Progenitor cell of endocrine pancreas (in vitro differentiated cells): Measurements from ENCODE around the gene RGSL1. TPM values are rescaled to one million over a fixed set of nuclear protein-coding genes. Genes with fewer than 3 reads are reported as not detected.

Source experiments
- DNase-seq: peaks from one replicate; pipeline ENCODE4 v3.0.0; 2021; ENCODE audit warnings: low spot score; ENCODE audit not compliant: unreplicated experiment
- H3K27ac Mint-ChIP-seq: 2 replicates; pipeline ENCODE4 v1.8.0; 2021; ENCODE audit warnings: mild to moderate bottlenecking, moderate library complexity, mixed read lengths
- H3K27me3 Mint-ChIP-seq: 2 replicates; pipeline ENCODE4 v1.8.0; 2021; ENCODE audit warnings: mixed read lengths
- H3K36me3 Mint-ChIP-seq: 2 replicates; pipeline ENCODE4 v1.8.0; 2022; ENCODE audit warnings: mixed read lengths; ENCODE audit not compliant: insufficient read depth
- H3K4me1 Mint-ChIP-seq: 2 replicates; pipeline ENCODE4 v1.8.0; 2021; ENCODE audit warnings: low read depth, mixed read lengths
- H3K4me3 Mint-ChIP-seq: 2 replicates; pipeline ENCODE4 v1.8.0; 2021; ENCODE audit warnings: low read depth, mild to moderate bottlenecking, moderate library complexity, mixed read lengths
- H3K9me3 Mint-ChIP-seq: 2 replicates; pipeline ENCODE4 v1.8.0; 2021; ENCODE audit warnings: low read depth, mixed read lengths
- CTCF ChIP-seq: fragments of 200-600 bp; sonication (generic); IDR thresholded peaks from one replicate; pipeline ENCODE4 v1.5.0; 2021; ENCODE audit warnings: antibody characterized with exemption, mild to moderate bottlenecking; ENCODE audit not compliant: unreplicated experiment
- total RNA-seq: library from RNA; stranded (reverse); gene quantifications from 2 replicates; pipeline ENCODE4 v1.2.1, GENCODE V29; 2021

RGSL1 gene
- total RNA-seq, 1 donor from 2014 or later: not detected

- no peak for TF ChIP-seq CTCF
- Mint-ChIP-seq H3K4me1 (peaks cover 6% of the 10 kb centered on the region), H3K36me3 (peaks cover 4% of the 10 kb centered on the region), H3K4me3 (no peak overlapping the region), H3K9me3 (peaks cover 10% of the 10 kb centered on the region), H3K27ac (no peak overlapping the region), H3K27me3 (no peaks in the 10 kb centered on the region)
- no peak for DNase-seq
These were observed 42.2 kb upstream of the RGSL1 start for GRCh38 chr1:182407724-182408123.

GRCh38 chr1:182408435-182409075 lies 41.4 kb upstream of the RGSL1 start:
- TF ChIP-seq CTCF: peak; percentile 15
- Mint-ChIP-seq H3K9me3 (peaks cover 10% of the 10 kb centered on the region), H3K4me1 (peaks cover 6% of the 10 kb centered on the region), H3K27ac (no peak overlapping the region), H3K36me3 (peaks cover 4% of the 10 kb centered on the region), H3K27me3 (no peaks in the 10 kb centered on the region), H3K4me3 (no peak overlapping the region)
- no peak for DNase-seq

- peaks cover 6% of the 10 kb centered on the region for H3K9me3 Mint-ChIP-seq
- DNase-seq: no peak
- peaks cover 6% of the 10 kb centered on the region for H3K27me3 Mint-ChIP-seq
- H3K4me3 Mint-ChIP-seq: no peak overlapping the region
- TF ChIP-seq CTCF: no peak
- peaks cover 6% of the 10 kb centered on the region for H3K4me1 Mint-ChIP-seq
- no peak overlapping the region for H3K27ac Mint-ChIP-seq
- peaks cover 4% of the 10 kb centered on the region for H3K36me3 Mint-ChIP-seq
These were observed 39.8 kb upstream of the RGSL1 start for GRCh38 chr1:182410138-182410537.

- Mint-ChIP-seq H3K4me3 (no peak overlapping the region), H3K9me3 (peaks cover under 1% of the 10 kb centered on the region), H3K4me1 (peaks cover 6% of the 10 kb centered on the region), H3K27me3 (peaks cover 9% of the 10 kb centered on the region), H3K27ac (no peak overlapping the region), H3K36me3 (no peaks in the 10 kb centered on the region)
- no peak for DNase-seq
- TF ChIP-seq CTCF: no peak
These were observed 39.2 kb upstream of the RGSL1 start for GRCh38 chr1:182410620-182411273.

DNA sequence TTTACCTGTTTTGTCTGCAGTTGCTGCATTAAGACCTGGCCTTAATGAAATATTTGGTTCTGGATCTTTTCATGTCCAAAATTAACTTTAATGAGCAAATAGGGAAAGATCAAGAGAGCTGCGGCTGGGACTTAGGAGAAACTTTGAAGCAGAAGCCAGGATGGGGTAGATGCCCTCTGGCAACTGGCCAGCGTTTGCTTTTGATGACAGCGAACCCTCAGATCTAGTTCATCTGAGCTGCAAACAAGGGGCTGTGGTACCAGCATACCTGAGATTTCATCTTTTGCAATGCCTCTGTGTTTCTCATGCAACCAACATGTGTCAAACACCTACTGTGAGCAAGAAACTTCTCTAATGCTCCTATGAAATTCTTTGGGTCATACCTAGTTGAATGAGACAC lies 36.5 kb upstream of the RGSL1 start:
- Mint-ChIP-seq H3K4me3 (no peak overlapping the region), H3K4me1 (peaks cover 4% of the 10 kb centered on the region), H3K9me3 (no peaks in the 10 kb centered on the region)

More for the DNA sequence above, 36.5 kb upstream of the RGSL1 start:
- TF ChIP-seq CTCF: no peak
- Mint-ChIP-seq H3K36me3 (no peaks in the 10 kb centered on the region), H3K27me3 (peaks cover 13% of the 10 kb centered on the region), H3K27ac (no peak overlapping the region)
- DNase-seq: no peak
